Astrocyte (in vitro differentiated cells and primary cell): ENCODE measurements around the gene NPPB. TPM values are rescaled to one million over a fixed set of nuclear protein-coding genes. Genes with fewer than 3 reads are reported as not detected.

ENCODE experiments used
- DNase-seq: peaks from one replicate; pipeline ENCODE4 v3.0.0-alpha.2; 2010; ENCODE audit warnings: low read depth
- FAIRE-seq: peaks from 2 replicates; lab custom pipeline; 2011; peaks lifted over from hg19 to GRCh38; lab: Jason Lieb, UNC
- H2AFZ ChIP-seq: 2 replicates; pipeline ENCODE4 v1.6.0; 2012; ENCODE audit warnings: low read depth, low read length, inconsistent platforms
- H3K27ac ChIP-seq: 2 replicates; pipeline ENCODE4 v1.5.1; 2011; ENCODE audit warnings: low read depth, low read length, inconsistent platforms
- H3K27me3 ChIP-seq: 2 replicates; pipeline ENCODE4 v1.6.0; 2011; ENCODE audit warnings: low read length, inconsistent platforms; ENCODE audit not compliant: insufficient read depth
- H3K36me3 ChIP-seq: 2 replicates; pipeline ENCODE4 v1.5.1; 2011; ENCODE audit warnings: low read length, inconsistent platforms; ENCODE audit not compliant: insufficient read depth
- H3K4me1 ChIP-seq: 2 replicates; pipeline ENCODE4 v1.5.1; 2011; ENCODE audit warnings: low read length, inconsistent platforms; ENCODE audit not compliant: insufficient read depth
- H3K4me2 ChIP-seq: 2 replicates; pipeline ENCODE4 v1.6.0; 2012; ENCODE audit warnings: low read length, inconsistent platforms
- H3K4me3 ChIP-seq: 2 replicates; pipeline ENCODE4 v1.5.1; 2011; ENCODE audit warnings: low read depth, mild to moderate bottlenecking, low read length, inconsistent platforms; ENCODE audit not compliant: insufficient read depth
- H3K79me2 ChIP-seq: 2 replicates; pipeline ENCODE4 v1.6.0; 2012; ENCODE audit warnings: mild to moderate bottlenecking, low read length, inconsistent platforms; ENCODE audit not compliant: insufficient read depth
- H3K9ac ChIP-seq: 2 replicates; pipeline ENCODE4 v1.6.0; 2012; ENCODE audit warnings: mild to moderate bottlenecking, low read length, inconsistent platforms
- H3K9me3 ChIP-seq: 2 replicates; pipeline ENCODE4 v1.5.1; 2012; ENCODE audit warnings: low read depth, mild to moderate bottlenecking, low read length, inconsistent platforms; ENCODE audit not compliant: insufficient read depth
- H4K20me1 ChIP-seq: 2 replicates; pipeline ENCODE4 v1.6.0; 2012; ENCODE audit warnings: low read length, inconsistent platforms; ENCODE audit not compliant: insufficient read depth
- H3K27ac Mint-ChIP-seq: one replicate; pipeline ENCODE4 v1.8.0; 2021; ENCODE audit warnings: mild to moderate bottlenecking, mixed read lengths; ENCODE audit not compliant: unreplicated experiment
- H3K27me3 Mint-ChIP-seq: one replicate; pipeline ENCODE4 v1.8.0; 2021; ENCODE audit warnings: low read depth, mixed read lengths; ENCODE audit not compliant: unreplicated experiment
- H3K36me3 Mint-ChIP-seq: one replicate; pipeline ENCODE4 v1.8.0; 2021; ENCODE audit warnings: low read depth, mixed read lengths; ENCODE audit not compliant: unreplicated experiment
- H3K4me1 Mint-ChIP-seq: one replicate; pipeline ENCODE4 v1.8.0; 2021; ENCODE audit warnings: low read depth, mixed read lengths; ENCODE audit not compliant: unreplicated experiment
- H3K4me3 Mint-ChIP-seq: one replicate; pipeline ENCODE4 v1.8.0; 2021; ENCODE audit warnings: mild to moderate bottlenecking, moderate library complexity, mixed read lengths; ENCODE audit not compliant: unreplicated experiment
- H3K9me3 Mint-ChIP-seq: one replicate; pipeline ENCODE4 v1.8.0; 2021; ENCODE audit warnings: mild to moderate bottlenecking, mixed read lengths; ENCODE audit not compliant: unreplicated experiment
- EZH2 ChIP-seq: IDR thresholded peaks from 2 replicates; pipeline ENCODE4 v1.6.1; 2012; ENCODE audit warnings: mild to moderate bottlenecking, low read length, inconsistent platforms; ENCODE audit not compliant: insufficient read depth
- total RNA-seq: library from RNA; stranded (reverse); gene quantifications from 2 replicates; pipeline ENCODE4 v1.2.1, GENCODE V29; 2021
- TF ChIP-seq, protein P1 (sequence below): IDR thresholded peaks from 2 replicates; pipeline ENCODE4 v1.5.1; 2011; ENCODE audit warnings: low read depth, mild to moderate bottlenecking, inconsistent platforms, low read length, moderate library complexity; ENCODE audit not compliant: insufficient read depth

Gene NPPB
- total RNA-seq, 1 donor from 2014 or later = 449 TPM

DNA sequence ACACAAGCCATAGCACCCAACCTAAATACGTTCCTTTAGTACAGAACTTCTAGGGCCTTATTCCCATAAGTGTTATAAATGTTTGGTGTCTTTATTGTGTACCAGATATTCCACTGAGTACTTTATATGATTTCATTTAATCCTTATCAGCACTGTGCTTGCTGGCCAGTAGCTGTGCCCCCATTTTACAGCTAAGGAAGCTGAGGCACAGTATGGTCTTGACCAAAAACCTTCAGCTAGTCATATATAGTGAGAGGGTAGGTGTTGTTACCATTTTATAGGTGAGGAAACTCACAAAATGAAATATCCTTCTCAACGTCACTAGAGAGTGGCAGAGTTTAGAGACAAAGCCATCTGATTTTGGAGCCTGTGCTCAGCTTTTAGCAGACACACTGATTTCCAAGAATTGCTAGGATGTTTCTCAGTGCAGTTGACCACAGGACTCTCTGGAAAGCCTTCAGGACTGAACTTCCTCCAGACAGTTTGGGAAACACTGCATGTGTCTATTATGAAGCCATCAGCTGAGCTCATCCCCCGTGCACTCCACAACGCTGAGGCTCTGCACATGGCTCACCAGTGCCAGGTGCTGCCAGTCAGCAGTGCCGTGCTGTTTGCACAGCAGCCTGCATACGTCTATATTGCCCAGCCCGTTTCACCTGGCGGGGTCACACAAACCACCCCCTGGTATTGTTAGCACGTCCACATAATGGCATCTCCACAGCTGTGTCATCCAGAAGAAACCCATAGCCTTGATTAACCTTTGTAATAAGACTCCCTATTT is 26.6 kb downstream of the NPPB start:
- H3K9ac ChIP-seq = no peak overlapping the region
- FAIRE-seq (no peak), DNase-seq (no peak)
- peaks cover 22% of the 10 kb centered on the region for H3K36me3 Mint-ChIP-seq
- no peak overlapping the region for H3K4me3 Mint-ChIP-seq
- no peak overlapping the region for H3K27ac Mint-ChIP-seq
- H3K4me1 Mint-ChIP-seq = peaks cover 3% of the 10 kb centered on the region
- H3K4me1 ChIP-seq = no peaks in the 10 kb centered on the region
- no peaks in the 10 kb centered on the region for H3K27me3 Mint-ChIP-seq
- no peaks in the 10 kb centered on the region for H3K27me3 ChIP-seq
- peaks cover 36% of the 10 kb centered on the region for H4K20me1 ChIP-seq
- TF ChIP-seq EZH2 = no peak
- no peaks in the 10 kb centered on the region for H3K9me3 Mint-ChIP-seq
- H3K79me2 ChIP-seq = no peaks in the 10 kb centered on the region
- H3K9me3 ChIP-seq = no peaks in the 10 kb centered on the region
- peaks cover 52% of the 10 kb centered on the region for H3K36me3 ChIP-seq
- H2AFZ ChIP-seq = no peak overlapping the region
- no peak overlapping the region for H3K4me2 ChIP-seq
- H3K4me3 ChIP-seq = no peak overlapping the region
- no peak overlapping the region for H3K27ac ChIP-seq

DNA sequence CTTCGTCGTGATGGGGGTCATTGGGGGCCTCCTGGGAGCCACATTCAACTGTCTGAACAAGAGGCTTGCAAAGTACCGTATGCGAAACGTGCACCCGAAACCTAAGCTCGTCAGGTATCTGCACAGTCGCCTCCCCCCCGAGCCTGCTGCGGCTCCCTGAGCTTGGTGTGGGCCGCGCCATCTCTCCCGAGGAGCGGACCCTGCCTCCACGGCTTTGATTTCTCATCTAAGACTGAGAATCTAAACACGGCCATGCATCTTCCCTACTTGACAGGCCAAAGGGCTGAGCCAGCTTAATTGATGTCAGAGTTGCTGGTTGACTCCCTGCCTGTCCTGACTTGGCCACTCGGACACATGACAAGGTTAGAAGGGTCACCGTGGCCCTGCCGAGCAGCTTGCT is 30.2 kb downstream of the NPPB start:
- peaks cover 9% of the 10 kb centered on the region for H3K4me1 Mint-ChIP-seq

DNA sequence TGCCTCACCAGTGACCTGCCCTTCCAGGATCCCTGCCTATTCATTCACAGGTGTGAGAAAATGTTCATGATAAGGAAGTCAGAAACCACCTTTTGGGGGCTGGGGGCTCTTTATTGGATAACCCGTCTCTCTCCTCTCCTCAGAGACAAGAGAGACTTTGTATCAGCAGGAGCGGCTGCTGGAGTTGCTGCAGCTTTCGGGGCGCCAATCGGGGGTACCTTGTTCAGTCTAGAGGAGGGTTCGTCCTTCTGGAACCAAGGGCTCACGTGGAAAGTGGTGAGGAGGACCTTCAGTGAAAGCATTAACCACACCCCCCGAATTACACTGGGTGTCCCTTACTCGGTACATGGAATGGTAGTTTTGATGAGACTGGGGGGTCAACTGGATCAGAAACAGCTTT is 31.8 kb downstream of the NPPB start:
- no peaks in the 10 kb centered on the region for H3K9me3 ChIP-seq
- no peak overlapping the region for H3K27ac Mint-ChIP-seq
- H3K36me3 Mint-ChIP-seq = peaks cover 35% of the 10 kb centered on the region
- no peaks in the 10 kb centered on the region for H3K27me3 Mint-ChIP-seq
- H3K4me1 ChIP-seq = peaks cover 8% of the 10 kb centered on the region
- no peak overlapping the region for H3K4me3 Mint-ChIP-seq
- no peak overlapping the region for H2AFZ ChIP-seq
- H3K27me3 ChIP-seq = no peaks in the 10 kb centered on the region
- no peak overlapping the region for H3K27ac ChIP-seq
- H3K4me2 ChIP-seq = no peak overlapping the region
- no peak for TF ChIP-seq EZH2
- TF ChIP-seq, protein P1, sequence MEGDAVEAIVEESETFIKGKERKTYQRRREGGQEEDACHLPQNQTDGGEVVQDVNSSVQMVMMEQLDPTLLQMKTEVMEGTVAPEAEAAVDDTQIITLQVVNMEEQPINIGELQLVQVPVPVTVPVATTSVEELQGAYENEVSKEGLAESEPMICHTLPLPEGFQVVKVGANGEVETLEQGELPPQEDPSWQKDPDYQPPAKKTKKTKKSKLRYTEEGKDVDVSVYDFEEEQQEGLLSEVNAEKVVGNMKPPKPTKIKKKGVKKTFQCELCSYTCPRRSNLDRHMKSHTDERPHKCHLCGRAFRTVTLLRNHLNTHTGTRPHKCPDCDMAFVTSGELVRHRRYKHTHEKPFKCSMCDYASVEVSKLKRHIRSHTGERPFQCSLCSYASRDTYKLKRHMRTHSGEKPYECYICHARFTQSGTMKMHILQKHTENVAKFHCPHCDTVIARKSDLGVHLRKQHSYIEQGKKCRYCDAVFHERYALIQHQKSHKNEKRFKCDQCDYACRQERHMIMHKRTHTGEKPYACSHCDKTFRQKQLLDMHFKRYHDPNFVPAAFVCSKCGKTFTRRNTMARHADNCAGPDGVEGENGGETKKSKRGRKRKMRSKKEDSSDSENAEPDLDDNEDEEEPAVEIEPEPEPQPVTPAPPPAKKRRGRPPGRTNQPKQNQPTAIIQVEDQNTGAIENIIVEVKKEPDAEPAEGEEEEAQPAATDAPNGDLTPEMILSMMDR = no peak
- no peak for DNase-seq
- peaks cover 33% of the 10 kb centered on the region for H3K36me3 ChIP-seq
- H3K9me3 Mint-ChIP-seq = no peaks in the 10 kb centered on the region
- H4K20me1 ChIP-seq = peaks cover 14% of the 10 kb centered on the region
- FAIRE-seq = no peak
- H3K79me2 ChIP-seq = no peaks in the 10 kb centered on the region
- no peak overlapping the region for H3K4me3 ChIP-seq
- peaks cover 9% of the 10 kb centered on the region for H3K4me1 Mint-ChIP-seq
- no peak overlapping the region for H3K9ac ChIP-seq

More for the DNA sequence above, 30.2 kb downstream of the NPPB start:
- H3K4me2 ChIP-seq = no peak overlapping the region
- FAIRE-seq = no peak
- H3K27me3 ChIP-seq = no peaks in the 10 kb centered on the region
- Mint-ChIP-seq H3K4me3 (no peak overlapping the region), H3K36me3 (peaks cover 37% of the 10 kb centered on the region), H3K27ac (peak overlapping the region; percentile 26), H3K9me3 (no peaks in the 10 kb centered on the region), H3K27me3 (no peaks in the 10 kb centered on the region)
- no peak for DNase-seq
- peaks cover 45% of the 10 kb centered on the region for H3K36me3 ChIP-seq
- no peak overlapping the region for H3K27ac ChIP-seq
- TF ChIP-seq EZH2 = no peak
- TF ChIP-seq, protein P1 = no peak
- H3K79me2 ChIP-seq = no peaks in the 10 kb centered on the region
- H3K9ac ChIP-seq = no peak overlapping the region
- no peaks in the 10 kb centered on the region for H3K4me1 ChIP-seq
- H3K9me3 ChIP-seq = no peaks in the 10 kb centered on the region
- H2AFZ ChIP-seq = no peak overlapping the region
- H4K20me1 ChIP-seq = peaks cover 24% of the 10 kb centered on the region
- no peak overlapping the region for H3K4me3 ChIP-seq
